Loucy (cell line): ENCODE measurements around the gene ADGRL3.

ENCODE experiments used
- H2AFZ ChIP-seq: fragments of 200-600 bp; sonication (generic); 2 replicates; pipeline ENCODE4 v1.6.0; 2016; ENCODE audit warnings: antibody characterized with exemption, mild to moderate bottlenecking, low read length, moderate library complexity
- H3F3A ChIP-seq: fragments of 200-600 bp; 2 replicates; pipeline ENCODE4 v1.6.0; 2016; ENCODE audit warnings: antibody characterized with exemption, low read depth, mild to moderate bottlenecking
- H3K27me3 ChIP-seq: fragments of 200-600 bp; sonication (generic); 2 replicates; pipeline ENCODE4 v1.6.1; 2014; ENCODE audit warnings: low read length, mild to moderate bottlenecking; ENCODE audit not compliant: insufficient read depth, poor library complexity, severe bottlenecking
- H3K36me3 ChIP-seq: fragments of 200-600 bp; sonication (generic); 2 replicates; pipeline ENCODE4 v1.6.1; 2016; ENCODE audit warnings: low read length; ENCODE audit not compliant: insufficient read depth
- H3K4me1 ChIP-seq: fragments of 200-600 bp; sonication (generic); 2 replicates; pipeline ENCODE4 v1.5.1; 2014; ENCODE audit warnings: low read length, mild to moderate bottlenecking; ENCODE audit not compliant: insufficient read depth, poor library complexity, severe bottlenecking
- H3K4me2 ChIP-seq: fragments of 200-600 bp; sonication (generic); 2 replicates; pipeline ENCODE4 v1.6.0; 2014; ENCODE audit warnings: antibody characterized with exemption, low read length, low read depth, mild to moderate bottlenecking; ENCODE audit not compliant: poor library complexity, severe bottlenecking
- H3K4me3 ChIP-seq: fragments of 200-600 bp; sonication (generic); 2 replicates; pipeline ENCODE4 v1.5.1; 2014; ENCODE audit warnings: low read length, mild to moderate bottlenecking, mixed read lengths; ENCODE audit not compliant: poor library complexity, severe bottlenecking
- H3K79me2 ChIP-seq: fragments of 200-600 bp; sonication (generic); 2 replicates; pipeline ENCODE4 v1.6.1; 2014; ENCODE audit warnings: low read length; ENCODE audit not compliant: insufficient read depth
- H3K9ac ChIP-seq: fragments of 200-600 bp; sonication (generic); 2 replicates; pipeline ENCODE4 v1.6.0; 2014; ENCODE audit warnings: mild to moderate bottlenecking, low read depth, low read length, moderate library complexity; ENCODE audit not compliant: poor library complexity, severe bottlenecking
- H3K9me2 ChIP-seq: fragments of 200-600 bp; sonication (generic); replicated peaks from 2 replicates; pipeline ENCODE4 v1.6.1; 2016; ENCODE audit warnings: low read depth, low read length, mixed read lengths
- H3K9me3 ChIP-seq: fragments of 200-600 bp; sonication (generic); 2 replicates; pipeline ENCODE4 v1.6.1; 2014; ENCODE audit warnings: mild to moderate bottlenecking, antibody characterized with exemption, low read length, low read depth; ENCODE audit not compliant: insufficient read depth
- H4K20me1 ChIP-seq: fragments of 200-600 bp; sonication (generic); 2 replicates; pipeline ENCODE4 v1.6.0; 2014; ENCODE audit warnings: antibody characterized with exemption, low read length, mild to moderate bottlenecking; ENCODE audit not compliant: insufficient read depth, poor library complexity, severe bottlenecking
- EZH2phosphoT487 ChIP-seq: fragments of 200-600 bp; IDR thresholded peaks from 2 replicates; pipeline ENCODE4 v1.6.1; 2018; ENCODE audit warnings: antibody characterized with exemption, mild to moderate bottlenecking, moderate library complexity, borderline replicate concordance
- TF ChIP-seq, protein P1 (sequence below): fragments of 200-600 bp; sonication (generic); conservative IDR thresholded peaks from 2 replicates; pipeline ENCODE4 v1.5.1; 2014; ENCODE audit warnings: mild to moderate bottlenecking, antibody characterized with exemption, low read length

The ADGRL3 gene

DNA sequence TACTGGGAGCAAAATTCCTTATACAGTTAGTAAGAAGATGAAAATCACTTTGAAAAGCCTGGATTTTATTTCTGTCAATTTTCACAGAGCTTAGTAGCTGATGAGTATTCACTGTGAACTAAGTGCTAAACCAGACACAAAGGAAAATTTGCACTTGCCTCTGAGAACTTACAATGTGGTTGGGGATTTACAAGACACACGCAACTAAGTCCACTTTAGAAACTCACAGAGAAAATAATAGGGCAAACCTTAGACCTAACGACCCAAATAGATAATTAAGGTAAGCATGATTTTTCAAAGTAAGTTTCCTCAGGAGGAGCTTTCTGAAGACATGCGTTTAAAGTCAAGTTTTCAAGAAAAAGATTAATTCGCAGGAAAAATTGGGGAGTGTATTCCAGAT lies 708.9 kb downstream of the ADGRL3 start:
- H3K9me3 ChIP-seq = no peaks in the 10 kb centered on the region
- H3F3A ChIP-seq = no peaks in the 10 kb centered on the region
- H3K4me2 ChIP-seq = no peak overlapping the region
- H3K36me3 ChIP-seq = no peaks in the 10 kb centered on the region
- H3K4me1 ChIP-seq = peaks cover 9% of the 10 kb centered on the region
- no peaks in the 10 kb centered on the region for H4K20me1 ChIP-seq
- no peak overlapping the region for H3K9ac ChIP-seq
- H2AFZ ChIP-seq = 0 out of 2 replicates have a peak overlapping the region, but pooled peaks have one; percentile 7
- H3K4me3 ChIP-seq = no peak overlapping the region
- no peaks in the 10 kb centered on the region for H3K27me3 ChIP-seq
- TF ChIP-seq, protein P1, sequence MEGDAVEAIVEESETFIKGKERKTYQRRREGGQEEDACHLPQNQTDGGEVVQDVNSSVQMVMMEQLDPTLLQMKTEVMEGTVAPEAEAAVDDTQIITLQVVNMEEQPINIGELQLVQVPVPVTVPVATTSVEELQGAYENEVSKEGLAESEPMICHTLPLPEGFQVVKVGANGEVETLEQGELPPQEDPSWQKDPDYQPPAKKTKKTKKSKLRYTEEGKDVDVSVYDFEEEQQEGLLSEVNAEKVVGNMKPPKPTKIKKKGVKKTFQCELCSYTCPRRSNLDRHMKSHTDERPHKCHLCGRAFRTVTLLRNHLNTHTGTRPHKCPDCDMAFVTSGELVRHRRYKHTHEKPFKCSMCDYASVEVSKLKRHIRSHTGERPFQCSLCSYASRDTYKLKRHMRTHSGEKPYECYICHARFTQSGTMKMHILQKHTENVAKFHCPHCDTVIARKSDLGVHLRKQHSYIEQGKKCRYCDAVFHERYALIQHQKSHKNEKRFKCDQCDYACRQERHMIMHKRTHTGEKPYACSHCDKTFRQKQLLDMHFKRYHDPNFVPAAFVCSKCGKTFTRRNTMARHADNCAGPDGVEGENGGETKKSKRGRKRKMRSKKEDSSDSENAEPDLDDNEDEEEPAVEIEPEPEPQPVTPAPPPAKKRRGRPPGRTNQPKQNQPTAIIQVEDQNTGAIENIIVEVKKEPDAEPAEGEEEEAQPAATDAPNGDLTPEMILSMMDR = no peak
- no peaks in the 10 kb centered on the region for H3K9me2 ChIP-seq
- no peaks in the 10 kb centered on the region for H3K79me2 ChIP-seq

DNA sequence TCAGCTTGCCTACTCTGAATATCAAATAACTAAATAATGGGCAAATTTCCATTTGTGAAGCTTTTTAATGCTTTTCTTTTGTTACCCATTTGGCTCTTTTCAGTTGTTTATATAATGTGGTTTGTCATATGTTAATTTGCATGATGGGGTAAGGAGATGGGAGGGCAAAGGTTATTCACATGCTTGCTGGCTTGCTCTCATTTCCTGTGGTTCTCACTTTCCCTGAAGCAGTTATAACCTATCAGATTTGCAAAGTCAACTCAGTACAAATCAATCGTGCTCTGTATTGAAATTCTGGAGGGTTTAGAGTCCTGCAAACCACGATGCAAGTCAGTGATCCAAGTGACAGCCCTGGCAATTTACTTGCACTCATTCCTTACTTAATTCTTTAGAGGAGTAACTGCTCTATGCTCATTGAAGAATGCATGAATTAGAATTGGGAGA lies 711.2 kb downstream of the ADGRL3 start:
- no peaks in the 10 kb centered on the region for H3K36me3 ChIP-seq
- peak overlapping the region; percentile 57; the same call in 1 of the 2 replicates for H2AFZ ChIP-seq
- no peaks in the 10 kb centered on the region for H3K27me3 ChIP-seq
- no peaks in the 10 kb centered on the region for H3F3A ChIP-seq
- H3K4me3 ChIP-seq = no peak overlapping the region
- H4K20me1 ChIP-seq = no peaks in the 10 kb centered on the region
- H3K4me1 ChIP-seq = peaks cover 9% of the 10 kb centered on the region
- TF ChIP-seq EZH2phosphoT487 = no peak
- TF ChIP-seq, protein P1 = no peak
- no peaks in the 10 kb centered on the region for H3K9me3 ChIP-seq
- H3K9me2 ChIP-seq = no peaks in the 10 kb centered on the region
- H3K9ac ChIP-seq = no peak overlapping the region
- peak overlapping the region; percentile 26 for H3K4me2 ChIP-seq
- no peaks in the 10 kb centered on the region for H3K79me2 ChIP-seq

DNA sequence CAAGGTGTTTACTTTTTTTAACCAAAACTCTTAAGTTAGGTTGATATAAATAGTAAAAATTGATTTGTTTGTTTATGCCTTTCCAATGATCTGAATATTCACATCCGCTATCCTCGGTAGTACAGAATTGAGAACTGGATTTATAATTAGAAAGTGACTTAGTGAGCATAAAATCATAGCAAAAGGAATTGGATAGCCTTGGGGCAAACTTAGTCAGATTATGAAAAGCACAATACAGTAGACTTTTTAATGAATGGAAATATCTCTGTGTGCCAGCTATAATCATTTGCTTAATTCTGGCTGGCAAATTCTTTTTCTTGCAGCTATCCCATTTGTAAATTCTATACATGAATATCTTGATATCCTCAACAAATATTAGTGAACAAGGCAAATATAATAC lies 713.5 kb downstream of the ADGRL3 start:
- Histone ChIP-seq H3K79me2 (no peaks in the 10 kb centered on the region), H3F3A (no peaks in the 10 kb centered on the region), H3K9me2 (no peaks in the 10 kb centered on the region), H3K9ac (no peak overlapping the region), H3K4me2 (no peak overlapping the region), H3K9me3 (no peaks in the 10 kb centered on the region), H3K4me3 (no peak overlapping the region), H3K36me3 (no peaks in the 10 kb centered on the region), H3K4me1 (peaks cover 9% of the 10 kb centered on the region), H4K20me1 (no peaks in the 10 kb centered on the region), H3K27me3 (no peaks in the 10 kb centered on the region), H2AFZ (no peak overlapping the region)
- TF ChIP-seq EZH2phosphoT487 = no peak
- TF ChIP-seq, protein P1 = no peak
